A549 (cell line): ENCODE results near the gene TENM3. TPM values are rescaled to one million over a fixed set of nuclear protein-coding genes. Genes with fewer than 3 reads are reported as not detected.

Experiments used
- ATAC-seq, 2 experiments: fragments of 200-7000 bp in 1 of 2; fragments of >200 bp in 1 of 2; cut with Nextera tagmentation in 1 of 2; cut with Tn5 transposase in 1 of 2; 3 replicates each; pipeline versions ENCODE4 v1.8.0 to v1.9.1; 2018 to 2020; ENCODE audit warnings: mild to moderate bottlenecking in 1 of 2, moderate library complexity in 1 of 2
- CTCF ChIA-PET: fragments of 300-600 bp; sonication (Branson Sonifier 250); formaldehyde crosslinking; extraction: SDS; loops from one replicate; lab custom pipeline; 2021; ENCODE audit warnings: antibody characterized with exemption, inconsistent platforms; lab: Yijun Ruan, JAX
- POLR2A ChIA-PET: fragments of 350-600 bp; formaldehyde crosslinking; extraction: SDS; loops from one replicate; lab custom pipeline; 2021; ENCODE audit warnings: antibody characterized with exemption, inconsistent platforms; lab: Yijun Ruan, JAX
- DNase-seq, 2 experiments: peaks; one replicate each; pipeline versions ENCODE4 v3.0.0 to v3.0.0-alpha.2; 2011 to 2016; ENCODE audit warnings: low read depth in 1 of 2, low spot score in 1 of 2
- FAIRE-seq: peaks from 2 replicates; lab custom pipeline; 2011; peaks lifted over from hg19 to GRCh38; lab: Jason Lieb, UNC
- H3K27ac ChIP-seq, 2 experiments: fragments of >200 bp; sonication (Bioruptor Twin); formaldehyde crosslinking; 3 replicates each; pipeline ENCODE4 v1.5.1; 2016 to 2017
- H3K4me1 ChIP-seq: fragments of >200 bp; sonication (Bioruptor Twin); formaldehyde crosslinking; 3 replicates; pipeline ENCODE4 v1.6.1; 2016
- H3K4me2 ChIP-seq: fragments of >200 bp; sonication (Bioruptor Twin); formaldehyde crosslinking; 3 replicates; pipeline ENCODE4 v1.6.1; 2016
- H3K4me3 ChIP-seq: fragments of >200 bp; sonication (Bioruptor Twin); formaldehyde crosslinking; 3 replicates; pipeline ENCODE4 v1.5.1; 2016
- H3K9me3 ChIP-seq: fragments of >200 bp; sonication (Bioruptor Twin); formaldehyde crosslinking; 3 replicates; pipeline ENCODE4 v1.6.1; 2016
- BHLHE40 ChIP-seq: IDR thresholded peaks from 2 replicates; pipeline ENCODE4 v1.6.1; 2012; ENCODE audit warnings: low read depth, low read length, inconsistent platforms
- CHD2 ChIP-seq: fragments of 150-350 bp; IDR thresholded peaks from 2 replicates; pipeline ENCODE4 v1.6.1; 2014; ENCODE audit warnings: low read length; ENCODE audit not compliant: partially characterized antibody
- ESRRA ChIP-seq: fragments of 150-350 bp; IDR thresholded peaks from 2 replicates; pipeline ENCODE4 v1.6.1; 2014; ENCODE audit warnings: mild to moderate bottlenecking, low read length, borderline replicate concordance
- GATA3 ChIP-seq: IDR thresholded peaks from 2 replicates; pipeline ENCODE4 v1.6.1; 2012; ENCODE audit warnings: borderline replicate concordance
- HEYL ChIP-seq: fragments of 250-450 bp; sonication (Bioruptor Pico); IDR thresholded peaks from 2 replicates; pipeline ENCODE4 v1.8.0; 2021; ENCODE audit warnings: mild to moderate bottlenecking, moderate library complexity
- JUN ChIP-seq, 2 experiments: fragments of >200 bp; sonication (Bioruptor Twin); formaldehyde crosslinking; IDR thresholded peaks; 2 replicates in 1 of 2; 3 replicates in 1 of 2; pipeline ENCODE4 v1.6.1; 2016 to 2017
- JUNB ChIP-seq: fragments of >200 bp; sonication (Bioruptor Twin); formaldehyde crosslinking; IDR thresholded peaks from 2 replicates; pipeline ENCODE4 v1.6.1; 2016
- MAZ ChIP-seq: fragments of 150-350 bp; IDR thresholded peaks from 2 replicates; pipeline ENCODE4 v1.6.1; 2014; ENCODE audit warnings: antibody characterized with exemption, low read depth, low read length, borderline replicate concordance
- MYC ChIP-seq: IDR thresholded peaks from 2 replicates; pipeline ENCODE4 v1.6.1; 2012; ENCODE audit warnings: mild to moderate bottlenecking, inconsistent platforms, low read length, improper control_type of control experiment, borderline replicate concordance
- PBX3 ChIP-seq: IDR thresholded peaks from 2 replicates; pipeline ENCODE4 v1.6.1; 2012
- POLR2AphosphoS2 ChIP-seq: conservative IDR thresholded peaks from 2 replicates; pipeline ENCODE4 v1.6.1; 2012; ENCODE audit warnings: low read length, improper control_type of control experiment, inconsistent platforms
- RAD21 ChIP-seq, 2 experiments: fragments of >200 bp in 1 of 2; sonication (Bioruptor Twin) in 1 of 2; formaldehyde crosslinking in 1 of 2; IDR thresholded peaks in 1 of 2; conservative IDR thresholded peaks in 1 of 2; 2 replicates in 1 of 2; 3 replicates in 1 of 2; pipeline ENCODE4 v1.6.1; 2012 to 2018; ENCODE audit warnings: inconsistent platforms in 1 of 2
- RARB ChIP-seq: fragments of 250-450 bp; sonication (Bioruptor Pico); IDR thresholded peaks from 2 replicates; pipeline ENCODE4 v1.8.0; 2021; ENCODE audit warnings: mild to moderate bottlenecking, moderate library complexity
- RCOR1 ChIP-seq: fragments of 150-350 bp; IDR thresholded peaks from 2 replicates; pipeline ENCODE4 v1.6.1; 2014; ENCODE audit warnings: antibody characterized with exemption, low read length, low read depth
- RFX5 ChIP-seq: fragments of 450-650 bp; IDR thresholded peaks from 2 replicates; pipeline ENCODE4 v1.7.1; 2014; ENCODE audit warnings: antibody characterized with exemption, mild to moderate bottlenecking, moderate library complexity
- SMC3 ChIP-seq: fragments of >200 bp; sonication (Bioruptor Twin); formaldehyde crosslinking; IDR thresholded peaks from 3 replicates; pipeline ENCODE4 v1.6.1; 2018; ENCODE audit warnings: inconsistent platforms
- TFCP2L1 ChIP-seq: fragments of 250-450 bp; sonication (Bioruptor Pico); IDR thresholded peaks from 2 replicates; pipeline ENCODE4 v1.5.0; 2021; ENCODE audit warnings: mild to moderate bottlenecking
- TP53 ChIP-seq: fragments of 250-450 bp; sonication (Bioruptor Pico); IDR thresholded peaks from 2 replicates; pipeline ENCODE4 v1.5.0; 2021; ENCODE audit warnings: mild to moderate bottlenecking, moderate library complexity
- USF2 ChIP-seq: fragments of 450-650 bp; IDR thresholded peaks from 2 replicates; pipeline ENCODE4 v1.6.1; 2014; ENCODE audit warnings: antibody characterized with exemption
- ZC3H11A ChIP-seq: fragments of 450-650 bp; IDR thresholded peaks from 2 replicates; pipeline ENCODE4 v1.6.1; 2014; ENCODE audit warnings: antibody characterized with exemption, mild to moderate bottlenecking
- ZSCAN20 ChIP-seq: fragments of 250-450 bp; sonication (Bioruptor Pico); IDR thresholded peaks from 2 replicates; pipeline ENCODE4 v1.8.0; 2022; ENCODE audit warnings: mild to moderate bottlenecking, moderate library complexity
- WGBS: methylation state at CpG from one replicate; pipeline ENCODE4 v1.1.6; 2017; ENCODE audit errors: missing lambda C conversion rate; 5-methylcytosine and 5-hydroxymethylcytosine counted together
- polyA plus RNA-seq, 4 experiments: library from polyadenylated mRNA; depleted of rRNA in 3 of 4; stranded (reverse); fragments of >200 nt; fragmentation: RNase III in 1 of 4; extraction: RNeasy Plus Mini Kit Qiagen cat#74134 plus additional on column Dnase treatment in 1 of 4; gene quantifications; 2 replicates in 3 of 4; 3 replicates in 1 of 4; pipeline ENCODE4 v1.2.3, GENCODE V29; 2011 to 2017
- TF ChIP-seq, protein P1 (sequence below): fragments of 250-450 bp; sonication (Bioruptor Pico); IDR thresholded peaks from 2 replicates; pipeline ENCODE4 v1.5.0; 2021; ENCODE audit warnings: mild to moderate bottlenecking, moderate library complexity, borderline replicate concordance

The TENM3 gene
- polyA plus RNA-seq, 2 of the 4 experiments (the other 2 are of a cell fraction): 2.4 to 7.3 TPM

DNA sequence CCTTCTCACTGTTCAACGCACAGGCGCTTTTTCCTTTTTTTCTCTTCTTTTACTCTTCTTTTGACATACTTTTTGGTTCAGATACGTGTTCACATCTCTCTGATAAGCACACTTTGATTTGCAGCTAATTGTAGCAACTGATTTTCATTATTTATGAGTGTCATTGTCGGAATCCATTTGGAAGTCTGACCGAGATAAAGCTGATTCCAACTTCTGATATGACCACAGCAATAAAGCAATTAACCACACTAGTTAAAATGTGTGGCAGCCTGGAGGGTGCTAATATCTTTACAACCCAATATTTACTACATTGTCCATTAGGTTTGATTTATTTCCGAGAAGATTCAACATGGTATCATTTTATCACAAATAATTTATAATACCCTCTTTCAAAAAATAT, 101.8 kb downstream of the TENM3 start (continued):
- no peak for TF ChIP-seq ZC3H11A

- H3K4me2 ChIP-seq: no peak overlapping the region
- no peak overlapping the region for H3K4me3 ChIP-seq
- CTCF ChIA-PET: no interaction called here
- no peak for ATAC-seq
- no peak for DNase-seq
- H3K27ac ChIP-seq: no peak overlapping the region
- no peak for FAIRE-seq
- POLR2A ChIA-PET: no interaction called here
- no peaks in the 10 kb centered on the region for H3K4me1 ChIP-seq
- no peak for TF ChIP-seq RARB
- no peak for TF ChIP-seq JUNB
- WGBS: 70% methylated on average over 7 of the region's 7 CpGs
- no peaks in the 10 kb centered on the region for H3K9me3 ChIP-seq
These were observed 103.0 kb downstream of the TENM3 start for GRCh38 chr4:182346250-182346649.

- Histone ChIP-seq H3K9me3 (no peaks in the 10 kb centered on the region), H3K4me3 (no peak overlapping the region), H3K27ac (no peak overlapping the region), H3K4me2 (no peak overlapping the region), H3K4me1 (no peaks in the 10 kb centered on the region)
- DNase-seq: no peak
- 30% methylated on average over 11 of the region's 11 CpGs for WGBS
- CTCF ChIA-PET: interaction anchor here (0.7 kb wide), 1 partner anchor 200 kb away, joined by 3 read pairs; no protein-coding TSS in a partner anchor
- no peak for FAIRE-seq
- no peak for ATAC-seq
- POLR2A ChIA-PET: no interaction called here
- TF ChIP-seq MAZ: no peak
- no peak for TF ChIP-seq ESRRA
- TF ChIP-seq MYC: no peak
- no peak for TF ChIP-seq TP53 (CRISPR knock-in tag)
- TF ChIP-seq PBX3: no peak
- TF ChIP-seq, protein P1, sequence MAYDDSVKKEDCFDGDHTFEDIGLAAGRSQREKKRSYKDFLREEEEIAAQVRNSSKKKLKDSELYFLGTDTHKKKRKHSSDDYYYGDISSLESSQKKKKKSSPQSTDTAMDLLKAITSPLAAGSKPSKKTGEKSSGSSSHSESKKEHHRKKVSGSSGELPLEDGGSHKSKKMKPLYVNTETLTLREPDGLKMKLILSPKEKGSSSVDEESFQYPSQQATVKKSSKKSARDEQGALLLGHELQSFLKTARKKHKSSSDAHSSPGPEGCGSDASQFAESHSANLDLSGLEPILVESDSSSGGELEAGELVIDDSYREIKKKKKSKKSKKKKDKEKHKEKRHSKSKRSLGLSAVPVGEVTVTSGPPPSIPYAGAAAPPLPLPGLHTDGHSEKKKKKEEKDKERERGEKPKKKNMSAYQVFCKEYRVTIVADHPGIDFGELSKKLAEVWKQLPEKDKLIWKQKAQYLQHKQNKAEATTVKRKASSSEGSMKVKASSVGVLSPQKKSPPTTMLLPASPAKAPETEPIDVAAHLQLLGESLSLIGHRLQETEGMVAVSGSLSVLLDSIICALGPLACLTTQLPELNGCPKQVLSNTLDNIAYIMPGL (CRISPR knock-in tag): no peak
- TF ChIP-seq POLR2AphosphoS2: no peak
- no peak for TF ChIP-seq GATA3
- no peak for TF ChIP-seq TFCP2L1 (CRISPR knock-in tag)
- TF ChIP-seq JUN (IDR thresholded peaks at IDR 0.05): no peak
- TF ChIP-seq CHD2: no peak
- no peak for TF ChIP-seq ZSCAN20 (CRISPR knock-in tag)
- no peak for TF ChIP-seq RAD21 (conservative IDR thresholded peaks at IDR 0.05 in 1 of 2, IDR thresholded peaks at IDR 0.05 in 1 of 2)
- TF ChIP-seq SMC3: no peak
- TF ChIP-seq RCOR1: no peak
- TF ChIP-seq BHLHE40: no peak
- TF ChIP-seq HEYL (CRISPR knock-in tag): no peak
- no peak for TF ChIP-seq USF2
- no peak for TF ChIP-seq RFX5
These were observed 103.6 kb downstream of the TENM3 start for GRCh38 chr4:182346675-182347375.
